Left kidney (tissue), 2 donors: ENCODE data around the gene NRBF2. TPM values are rescaled to one million over a fixed set of nuclear protein-coding genes. Genes with fewer than 3 reads are reported as not detected.

Experiments
- DNase-seq: peaks from one replicate; pipeline ENCODE4 v3.0.0-alpha.2; 2013
- polyA plus RNA-seq: library from polyadenylated mRNA; unstranded; fragments of 120-200 nt; gene quantifications from one replicate; pipeline ENCODE4 v1.2.1, GENCODE V29; 2013; ENCODE audit not compliant: insufficient read length

NRBF2 gene
- polyA plus RNA-seq, 1 donor: 23.5 TPM

DNA sequence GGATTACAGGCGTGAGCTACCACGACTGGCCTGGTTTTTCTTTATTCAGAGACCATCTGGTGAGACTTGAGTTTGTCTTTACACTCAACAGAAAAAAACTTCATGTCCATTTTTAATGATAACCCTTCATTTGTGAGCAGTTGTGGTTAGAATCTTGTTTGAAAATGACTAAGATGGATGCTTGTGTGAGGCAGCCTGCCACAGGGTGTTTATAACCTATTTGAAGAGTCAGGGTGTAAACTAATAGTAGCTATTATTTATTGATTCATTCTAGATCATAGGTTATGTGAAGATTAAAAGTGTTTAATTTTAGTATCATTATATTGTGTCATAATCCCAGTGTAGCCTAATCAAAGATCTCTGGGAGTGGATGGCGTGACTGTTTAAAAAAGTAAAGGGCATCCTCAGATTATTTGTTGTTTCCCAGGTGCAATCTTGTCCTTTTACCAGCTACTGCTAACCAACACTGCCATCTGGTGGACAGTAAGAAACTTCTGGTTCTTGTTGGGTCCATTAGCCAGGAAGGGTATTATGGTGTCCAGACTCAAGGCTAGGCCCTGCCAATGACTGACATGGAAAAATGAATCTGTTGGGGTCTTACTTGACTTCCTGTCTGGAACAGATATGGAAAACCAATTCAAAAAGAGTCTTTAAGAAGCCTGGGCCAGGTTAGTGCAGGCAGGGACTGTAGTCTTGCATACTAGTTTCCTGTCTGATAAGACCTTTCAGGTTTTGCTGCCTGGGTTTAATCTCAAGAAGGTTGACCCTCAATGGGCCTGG is 24.9 kb downstream of the NRBF2 start:
- DNase-seq: peak; percentile 86

DNA sequence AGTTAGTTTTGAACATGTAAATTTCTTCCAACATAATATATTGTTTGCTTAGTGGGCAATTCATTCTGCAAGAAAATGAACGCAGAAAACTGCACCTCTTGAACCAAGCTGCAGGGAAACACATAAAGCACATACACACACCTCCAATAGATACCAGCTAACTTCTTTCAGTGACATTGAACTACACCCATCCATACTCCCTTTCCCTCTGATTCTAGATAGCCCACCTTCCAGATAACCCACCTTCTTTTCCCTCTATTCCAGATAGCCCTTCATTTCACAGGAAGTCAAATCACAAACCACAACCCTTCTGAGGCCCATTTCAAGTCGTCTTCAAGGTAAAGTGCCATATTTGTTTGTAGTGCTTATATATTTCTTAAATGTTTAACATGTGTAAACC is 28.5 kb downstream of the NRBF2 start:
- no peak for DNase-seq

DNA sequence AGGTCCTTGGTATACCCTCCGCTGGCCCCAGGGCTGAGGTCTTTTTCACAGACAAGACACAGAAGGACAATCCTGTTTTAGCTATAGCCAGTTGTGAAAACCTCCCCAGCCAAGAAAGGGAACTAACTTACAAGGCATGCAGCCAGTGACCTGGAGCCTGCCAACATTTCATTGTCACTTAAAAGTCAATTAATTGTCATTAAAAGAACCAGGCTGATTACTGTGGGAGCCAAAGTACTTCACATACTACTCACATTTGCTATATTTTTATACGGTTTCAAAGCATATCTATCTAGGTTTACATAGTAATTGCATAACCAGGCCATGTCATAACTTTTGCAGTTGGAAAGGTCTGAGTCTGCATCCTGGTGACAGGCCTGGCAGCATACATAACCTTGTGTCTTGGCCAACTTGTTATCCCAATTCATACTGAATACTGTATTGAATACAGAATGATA is 31.1 kb downstream of the NRBF2 start:
- no peak for DNase-seq

DNA sequence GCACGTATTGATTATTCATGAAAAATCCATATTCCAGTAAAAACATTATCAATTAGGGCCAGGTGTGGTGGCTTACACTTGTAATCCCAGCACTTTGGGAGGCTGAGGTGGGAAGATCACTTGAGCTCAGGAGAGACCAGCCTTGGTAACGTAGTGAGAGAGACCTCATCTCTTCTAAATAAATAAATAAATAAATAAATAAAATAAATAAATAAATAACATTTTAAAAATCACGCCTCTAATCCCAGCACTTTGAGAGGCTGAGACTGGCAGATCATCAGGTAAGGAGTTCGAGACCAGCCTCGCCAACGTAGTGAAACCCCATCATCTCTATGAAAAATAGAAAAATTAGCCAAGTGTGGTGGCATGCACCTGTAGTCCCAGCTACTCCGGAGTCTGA is 32.1 kb downstream of the NRBF2 start:
- DNase-seq: no peak

DNA sequence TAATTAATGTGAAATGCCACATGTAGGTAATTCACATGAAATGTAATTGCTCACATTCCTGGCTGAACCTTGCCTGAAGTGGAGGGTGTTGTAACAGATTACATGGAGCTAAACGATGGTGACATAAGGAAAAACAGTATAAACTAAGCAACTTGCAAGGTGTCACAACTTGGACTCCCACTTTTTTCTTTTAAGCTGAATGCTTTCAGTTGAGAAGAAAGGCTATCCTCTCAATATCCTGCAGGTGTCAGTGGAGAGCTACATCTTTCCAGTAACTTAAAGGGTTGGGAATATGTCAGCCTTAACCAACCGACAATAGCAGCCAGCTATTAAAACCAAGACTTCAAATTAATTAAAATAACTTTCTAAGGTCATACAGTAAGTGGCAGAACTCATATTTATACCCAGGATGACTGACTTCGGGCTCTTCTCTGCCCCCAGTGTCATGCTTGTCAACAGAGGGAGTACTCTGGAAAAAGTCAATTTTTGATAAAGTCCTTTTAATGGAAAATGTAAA is 33.7 kb downstream of the NRBF2 start:
- DNase-seq: peak; percentile 88

DNA sequence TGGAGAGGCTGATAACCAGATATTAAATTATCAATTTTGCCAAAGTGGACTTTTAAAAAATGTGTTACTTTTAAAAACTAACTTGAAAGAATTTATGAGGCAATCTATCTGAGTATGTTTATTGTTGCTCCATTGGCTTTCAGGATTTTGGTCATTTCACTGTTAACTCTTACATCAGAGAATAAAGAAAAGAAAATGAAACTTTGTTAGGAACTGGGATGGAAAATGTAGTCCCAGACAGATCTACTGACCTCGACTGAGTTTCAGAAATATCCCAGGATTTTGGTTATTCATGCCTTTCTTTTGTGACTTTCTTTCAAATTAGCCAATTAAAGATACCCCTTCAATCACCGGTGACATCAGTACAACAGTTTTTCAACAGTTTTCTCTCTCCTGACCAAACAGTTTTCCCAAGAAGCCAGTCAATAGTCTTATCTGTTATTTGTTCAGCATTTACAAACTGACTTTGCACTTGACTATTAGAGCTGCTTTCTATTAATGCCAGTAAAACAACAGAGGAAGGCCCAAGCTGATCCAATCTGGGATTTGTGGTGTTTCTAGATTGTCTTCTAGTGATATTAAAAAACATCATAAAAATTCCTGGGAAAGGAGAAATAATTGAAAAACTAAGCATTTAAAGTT is 35.8 kb downstream of the NRBF2 start:
- no peak for DNase-seq

DNA sequence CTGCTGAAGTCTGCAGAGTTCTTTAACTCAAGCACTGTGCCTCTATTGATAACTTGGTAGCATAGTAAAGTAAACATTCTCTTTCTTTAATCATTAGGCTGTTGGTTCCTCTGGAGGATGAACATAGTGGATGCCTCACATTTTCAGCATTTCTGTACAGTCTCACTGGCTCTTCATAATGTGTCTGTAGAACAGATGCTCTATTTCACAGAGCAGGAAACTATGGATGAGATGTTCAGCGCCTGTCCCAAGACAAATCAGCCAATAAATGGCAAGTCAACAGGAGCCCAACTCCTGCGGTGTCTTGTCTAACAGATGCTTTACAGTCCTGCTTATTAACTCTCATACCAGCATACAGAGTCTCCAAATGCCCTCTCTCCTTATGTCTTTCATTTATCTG is 36.5 kb downstream of the NRBF2 start:
- DNase-seq: no peak

DNA sequence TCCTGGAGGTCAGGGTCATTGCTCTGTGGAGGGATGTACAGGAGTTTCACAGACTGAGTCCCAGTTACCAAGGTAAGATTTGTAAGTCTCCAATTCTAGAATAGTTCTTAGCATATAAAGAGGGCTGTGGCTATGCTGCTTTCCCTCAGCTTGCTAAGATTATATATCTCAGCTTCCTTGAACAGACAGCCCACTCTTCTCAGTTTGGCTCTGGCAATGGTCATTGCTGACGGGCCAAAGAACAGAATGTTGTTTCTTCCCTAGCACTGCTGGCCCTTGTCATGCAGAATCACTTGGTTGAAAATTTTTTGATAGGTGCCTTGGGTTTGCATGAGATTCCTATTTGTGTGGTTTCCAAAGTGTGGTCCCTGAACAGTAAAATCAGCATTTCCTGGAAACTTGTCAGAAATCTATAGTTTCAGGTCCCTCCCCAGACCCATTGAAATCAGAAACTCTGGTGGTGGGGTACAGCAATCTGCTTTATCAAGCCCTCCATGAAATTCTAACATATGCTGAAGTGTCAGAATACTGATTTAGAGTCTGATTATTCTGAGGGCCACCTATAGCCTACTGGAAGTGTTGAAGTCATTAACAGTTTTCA is 38.2 kb downstream of the NRBF2 start:
- DNase-seq: no peak

DNA sequence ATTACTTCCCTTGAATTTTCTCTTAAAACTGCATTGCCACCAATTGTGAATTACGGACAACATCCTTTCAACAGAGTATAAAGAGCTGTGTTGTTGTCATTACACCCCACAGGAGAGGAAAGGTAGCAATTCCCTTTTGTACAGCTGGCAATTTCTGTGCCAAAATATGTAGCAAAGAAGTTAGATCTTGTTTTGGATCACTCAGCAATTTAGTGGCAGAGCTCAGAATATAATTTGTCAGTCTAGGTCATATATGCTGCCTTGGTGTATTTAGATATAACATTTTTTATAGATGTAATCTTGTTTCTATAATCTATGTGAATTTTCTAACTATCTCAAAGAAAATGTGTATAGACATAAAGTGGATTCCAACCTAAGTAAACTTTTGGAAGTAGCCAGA is 38.8 kb downstream of the NRBF2 start:
- DNase-seq: no peak

DNA sequence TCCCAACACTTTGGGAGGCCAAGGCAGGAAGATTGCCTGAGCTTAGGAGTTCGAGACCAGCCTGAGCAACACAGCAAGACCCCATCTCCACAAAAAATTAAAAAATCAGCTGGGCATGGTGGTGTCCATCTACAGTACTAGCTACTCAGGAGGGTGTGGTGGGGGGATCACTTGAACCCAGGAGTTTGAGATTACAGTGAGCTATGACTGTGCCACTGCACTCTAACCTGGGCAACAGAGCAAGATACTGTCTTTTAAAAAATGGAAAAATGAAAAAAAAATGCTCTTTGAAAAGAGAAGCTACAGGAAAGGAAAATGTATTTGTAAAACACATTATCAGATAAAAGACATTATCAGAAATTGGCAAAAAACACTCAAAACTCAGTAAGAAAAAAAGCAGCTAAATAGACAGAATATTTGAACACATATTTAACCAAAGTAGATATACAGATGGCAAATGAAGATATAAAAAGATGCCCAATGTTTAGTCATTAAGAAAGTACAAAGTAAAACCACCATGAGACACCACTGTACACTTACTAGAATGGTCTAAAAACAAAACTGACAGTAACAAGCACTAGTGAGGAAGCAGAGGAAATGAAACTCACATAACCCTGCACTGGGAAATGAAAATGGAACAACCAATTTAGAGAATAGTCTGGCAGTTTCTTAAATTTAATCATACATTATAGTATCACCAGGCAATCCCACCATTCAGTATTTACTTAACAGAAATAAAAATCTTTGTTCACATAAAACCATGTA is 40.5 kb downstream of the NRBF2 start:
- DNase-seq: no peak

DNA sequence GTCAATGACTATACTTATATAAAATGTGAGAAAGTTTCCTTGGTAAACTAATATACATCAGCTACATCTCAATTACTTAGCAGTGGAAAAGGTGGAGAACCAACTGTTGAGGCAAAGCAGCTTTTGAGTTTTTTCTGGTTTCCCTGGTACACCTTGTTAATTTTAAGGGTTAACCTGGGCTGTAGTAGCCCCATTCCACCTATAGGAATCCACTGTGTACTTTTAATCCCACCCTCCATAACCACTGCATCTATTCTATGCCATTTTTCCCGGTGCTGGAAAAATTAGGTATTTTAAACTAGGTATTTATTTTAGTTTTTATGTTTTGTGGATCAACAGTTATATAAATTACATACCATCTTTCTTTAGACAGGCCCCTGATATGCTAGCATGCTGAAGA is 42.4 kb downstream of the NRBF2 start:
- DNase-seq: no peak

DNA sequence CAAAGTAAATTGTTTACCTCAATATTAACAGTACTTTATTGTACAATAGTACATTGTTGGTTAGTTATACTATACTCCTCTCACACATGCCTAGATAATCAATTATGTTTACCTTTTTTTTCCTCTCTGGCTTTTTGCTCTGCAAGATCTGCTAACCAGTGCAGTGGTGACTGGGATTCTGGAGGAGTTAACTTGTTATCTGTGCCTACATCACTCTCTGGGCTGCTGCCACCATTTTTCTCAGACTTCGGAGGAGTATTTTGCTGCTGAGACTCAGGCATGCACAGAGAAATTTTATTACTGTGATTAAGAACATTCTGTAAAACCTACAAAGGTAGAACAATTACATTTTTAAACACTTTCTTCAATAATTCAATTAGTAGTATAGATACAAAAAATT is 59.7 kb downstream of the NRBF2 start:
- DNase-seq: no peak

DNA sequence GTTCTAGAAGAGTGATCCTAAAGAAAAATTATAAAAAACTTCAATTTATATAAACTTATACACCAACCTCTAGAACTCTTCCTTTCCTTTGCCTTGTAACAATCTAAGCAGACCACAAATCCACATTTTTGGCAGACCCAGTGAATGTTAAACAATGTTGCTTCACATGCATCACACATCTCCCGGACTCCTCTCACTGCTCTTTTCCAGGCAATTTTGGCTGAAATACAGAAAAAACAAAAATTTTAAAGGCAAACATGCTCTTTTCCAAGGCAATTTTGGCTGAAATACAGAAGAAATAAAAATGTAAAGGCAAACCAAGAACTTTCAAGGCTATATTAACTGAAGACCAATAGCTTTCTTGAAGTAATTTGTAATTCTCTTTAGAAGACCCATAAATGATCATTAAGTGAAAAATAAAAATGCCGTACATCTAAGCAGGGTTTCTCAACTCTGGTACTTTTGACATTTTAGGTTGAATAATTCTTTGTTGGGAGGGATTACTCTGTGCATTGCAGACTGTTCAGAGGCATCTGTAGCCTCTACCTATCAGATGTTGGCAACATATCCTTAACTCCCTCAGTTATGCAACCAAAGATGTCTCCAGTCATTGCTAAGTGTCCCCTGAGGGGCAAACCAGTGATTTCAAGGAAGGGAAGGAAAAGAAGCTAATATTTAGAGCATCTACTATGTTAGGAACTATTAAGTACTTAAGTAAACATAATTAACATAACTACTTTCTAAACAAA is 64.4 kb downstream of the NRBF2 start:
- DNase-seq: peak; percentile 43

DNA sequence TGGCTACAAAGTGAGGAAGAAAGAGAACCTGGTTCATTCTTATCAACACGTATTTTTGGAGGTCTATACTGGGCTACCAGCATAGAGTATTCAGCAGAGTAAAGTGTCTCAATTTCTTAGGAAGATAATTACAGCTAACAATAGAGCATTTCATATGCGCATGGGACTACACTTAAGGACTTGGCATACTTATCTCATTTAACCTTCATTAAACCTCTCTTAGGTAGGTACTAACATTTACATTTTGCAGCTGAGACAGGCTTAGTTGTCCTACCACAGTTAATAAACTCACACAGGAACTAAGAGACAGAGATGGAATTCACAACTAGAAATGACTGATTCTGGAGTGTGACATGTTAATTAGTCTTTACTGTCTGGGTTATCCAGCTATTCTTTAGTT is 66.6 kb downstream of the NRBF2 start:
- no peak for DNase-seq

DNA sequence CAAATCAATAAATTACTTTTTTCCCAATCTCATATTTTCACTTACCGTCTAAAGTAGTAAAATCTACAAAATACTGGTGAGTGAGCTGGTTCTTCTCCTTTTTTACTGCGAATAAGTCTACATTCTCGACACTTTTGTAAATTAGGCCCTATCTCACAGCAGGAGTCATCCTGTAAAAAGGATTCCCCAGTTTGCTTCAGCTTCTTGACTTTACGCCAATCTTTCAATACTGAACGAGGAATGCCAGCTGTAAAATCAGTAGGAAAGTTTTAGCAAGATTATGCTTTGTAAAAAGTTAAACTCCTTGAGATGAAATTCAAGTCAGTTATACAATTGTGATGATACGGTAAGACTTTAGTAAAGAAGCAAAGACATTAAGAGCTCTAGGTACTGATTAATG is 67.3 kb downstream of the NRBF2 start:
- no peak for DNase-seq

DNA sequence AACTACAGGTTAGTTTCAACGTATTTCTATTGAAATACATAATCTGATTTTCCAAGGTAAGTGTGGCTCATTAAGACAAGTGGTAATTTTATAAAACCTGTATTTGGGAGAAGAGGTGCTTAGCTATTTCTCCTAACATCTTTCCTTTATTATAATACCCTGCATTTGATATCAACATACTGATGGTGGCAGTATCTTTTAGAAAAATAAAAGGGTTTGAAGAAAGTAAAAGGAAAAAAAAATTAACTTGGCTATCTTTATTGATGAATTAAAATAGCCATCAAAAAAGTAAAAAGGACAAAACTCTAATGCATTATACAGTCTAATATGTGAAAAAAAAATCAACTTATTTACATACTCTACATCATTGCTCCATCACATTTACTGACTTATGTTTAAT is 68.0 kb downstream of the NRBF2 start:
- DNase-seq: no peak
